Activated CD8-positive, alpha-beta memory T cell treated with anti-CD3 and anti-CD28 coated beads for 1 hour (primary cell): ENCODE data around the gene CBFB.
A peak's percentile ranks its signal among the peaks of the same experiment; 100 is the strongest.

ENCODE experiments used
- DNase-seq, 2 donors: peaks; one replicate each; pipeline ENCODE4 v3.0.0-alpha.2; 2020; ENCODE audit warnings: low read depth in 1 of 2; ENCODE audit errors: extremely low read depth in 1 of 2

The CBFB gene

GRCh38 chr16:67089101-67089500, 60.2 kb downstream of the CBFB start:
- no peak for DNase-seq

GRCh38 chr16:67091906-67092566, 63.1 kb downstream of the CBFB start:
- no peak for DNase-seq

- no peak for DNase-seq
Observed at GRCh38 chr16:67093098-67093726, 64.3 kb downstream of the CBFB start.

GRCh38 chr16:67098599-67098998, 69.7 kb downstream of the CBFB start:
- no peak for DNase-seq

- DNase-seq, result no peak
Observed at GRCh38 chr16:67100569-67101310, 71.8 kb downstream of the CBFB start.

- no peak for DNase-seq
Observed at GRCh38 chr16:67101311-67102082, 72.5 kb downstream of the CBFB start.

GRCh38 chr16:67104061-67104460, 75.1 kb downstream of the CBFB start:
- DNase-seq, result no peak

GRCh38 chr16:67104845-67105244, 75.9 kb downstream of the CBFB start:
- DNase-seq, result no peak

GRCh38 chr16:67105246-67105645, 76.3 kb downstream of the CBFB start:
- no peak for DNase-seq

- no peak for DNase-seq
Observed at GRCh38 chr16:67105881-67106280, 76.9 kb downstream of the CBFB start.

- no peak for DNase-seq
Observed at GRCh38 chr16:67108489-67108888, 79.5 kb downstream of the CBFB start.

- DNase-seq, result no peak
Observed at GRCh38 chr16:67108931-67109406, 80.0 kb downstream of the CBFB start.

GRCh38 chr16:67109407-67110135, 80.6 kb downstream of the CBFB start, which contains the start of gene PHAF1:
Gene PHAF1 (plus strand): TSS chr16:67109941. CDS start chr16:67110176, 235 bp downstream.
- peak; percentile 88 to 97 for DNase-seq

- DNase-seq, result no peak
Observed at GRCh38 chr16:67111951-67112444, 83.0 kb downstream of the CBFB start.

- DNase-seq, result no peak
Observed at GRCh38 chr16:67112591-67113399, 83.8 kb downstream of the CBFB start.

GRCh38 chr16:67114793-67115192, 85.8 kb downstream of the CBFB start:
- no peak for DNase-seq

- DNase-seq, result no peak
Observed at GRCh38 chr16:67115639-67116038, 86.7 kb downstream of the CBFB start.

- no peak for DNase-seq
Observed at GRCh38 chr16:67116388-67117311, 87.7 kb downstream of the CBFB start.
